HG03025 (cell line): Measurements from ENCODE around the gene TMEM132D.

ENCODE experiments used
- ATAC-seq: cut with Tn5 transposase; IDR thresholded peaks from one replicate; pipeline ENCODE4 v1.9.1; 2021; ENCODE audit warnings: mild to moderate bottlenecking, moderate library complexity; ENCODE audit not compliant: unreplicated experiment, low FRiP score

TMEM132D gene

DNA sequence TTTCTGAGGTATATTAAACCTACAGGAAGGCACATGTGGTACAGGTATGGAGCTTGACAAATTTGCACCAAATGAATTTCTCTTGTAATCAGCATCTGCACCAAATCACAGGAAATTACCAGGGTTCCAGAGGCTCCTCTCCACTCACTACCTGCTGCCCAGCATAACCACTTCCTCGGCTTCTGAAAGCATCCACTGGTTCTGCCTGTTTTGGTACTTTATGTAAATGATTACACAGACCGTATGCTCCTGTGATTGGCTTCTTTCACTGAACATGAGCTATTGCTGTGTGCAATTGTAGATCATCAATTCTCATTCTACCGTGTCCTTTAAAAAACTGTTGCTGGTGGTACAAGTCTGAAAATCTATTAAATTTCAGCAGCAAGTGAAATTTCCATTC lies 522.1 kb downstream of the TMEM132D start:
- no peak for ATAC-seq

DNA sequence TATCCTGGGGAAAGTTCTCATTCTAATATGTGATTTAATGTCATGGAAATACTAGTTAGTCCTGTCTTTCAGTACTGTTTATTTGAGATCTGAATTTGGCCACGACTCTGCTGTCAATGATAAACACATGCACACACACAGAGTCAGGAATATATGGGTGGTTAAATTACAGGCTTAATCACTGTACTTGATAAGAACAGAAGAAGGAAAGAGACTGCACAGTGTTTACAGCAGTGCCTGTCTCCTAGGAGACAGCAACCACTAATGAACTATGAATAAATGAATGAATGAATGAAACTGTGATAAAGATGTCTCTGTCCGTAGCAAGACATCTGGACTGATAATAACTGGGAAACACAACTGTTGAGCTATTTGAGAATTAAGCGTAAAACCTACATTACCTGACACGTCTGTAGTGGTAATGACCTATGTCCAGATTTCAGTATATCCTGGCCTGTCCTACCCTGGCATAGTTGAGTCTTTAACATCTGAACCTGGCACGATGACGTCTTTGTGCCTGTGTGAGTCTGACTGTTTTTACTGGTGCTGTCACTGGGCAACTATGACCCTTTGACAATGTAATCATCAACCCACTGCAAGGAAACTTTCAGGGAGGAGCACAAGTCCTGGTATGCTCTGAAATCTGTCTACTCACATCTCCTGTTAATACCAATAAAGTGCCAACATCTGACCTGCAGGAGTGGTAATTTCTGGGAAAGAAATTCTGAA lies 524.6 kb downstream of the TMEM132D start:
- ATAC-seq: no peak

DNA sequence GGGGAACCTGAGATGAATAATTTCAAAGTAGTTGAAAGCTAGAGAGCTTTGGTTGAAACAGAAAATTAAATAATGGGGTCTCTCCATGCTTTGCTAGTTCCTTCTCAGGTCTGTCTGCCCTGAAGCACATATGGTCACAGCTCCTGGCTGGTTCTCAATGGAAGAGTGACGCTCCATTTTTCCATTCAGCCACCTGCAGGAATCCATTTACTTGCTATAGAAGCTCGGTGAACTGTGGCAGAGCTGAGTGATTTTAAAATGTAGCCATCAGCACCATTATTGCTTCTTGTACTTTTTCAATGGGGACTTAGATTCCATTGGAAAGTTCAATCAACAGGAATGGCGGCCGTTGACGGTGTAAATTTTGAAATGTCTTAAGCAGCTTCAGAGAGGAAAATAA lies 525.3 kb downstream of the TMEM132D start:
- no peak for ATAC-seq

DNA sequence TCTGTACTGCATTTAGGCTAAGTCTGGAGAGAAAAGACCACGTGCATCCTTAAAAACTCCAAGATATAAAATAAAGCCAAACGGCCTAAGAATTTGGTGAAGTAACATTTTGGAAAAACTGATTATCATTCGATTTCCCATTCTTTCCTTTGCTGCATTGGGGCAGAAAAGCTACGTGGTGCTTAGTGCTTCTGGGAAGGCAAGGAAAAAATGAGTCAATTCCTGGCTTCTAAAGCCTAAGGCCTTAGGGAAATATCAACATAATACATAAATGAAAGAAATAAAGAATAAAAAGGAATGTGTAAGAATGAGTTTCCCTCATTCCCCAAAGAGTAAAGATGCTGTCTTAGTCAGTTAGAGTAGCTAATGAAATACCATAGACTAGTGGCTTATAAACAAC lies 530.1 kb downstream of the TMEM132D start:
- no peak for ATAC-seq

DNA sequence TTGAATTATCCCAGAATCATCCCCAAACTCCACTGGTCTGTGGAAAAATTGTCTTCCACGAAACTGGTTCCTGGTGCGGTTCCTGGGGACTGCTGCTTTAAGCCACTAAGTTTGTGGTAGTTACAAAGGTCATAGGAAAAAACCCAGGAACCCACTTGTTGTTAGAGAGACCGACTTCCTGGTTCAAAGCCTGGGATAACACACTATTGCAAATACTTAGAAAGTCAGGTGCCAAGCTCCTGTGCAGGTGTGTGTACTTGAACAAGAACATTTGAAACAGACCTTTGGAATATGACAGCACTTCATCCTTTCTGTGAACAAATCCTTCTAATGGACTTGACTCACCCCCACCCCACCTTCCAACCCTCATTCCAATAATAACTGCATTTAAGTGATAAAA lies 530.9 kb downstream of the TMEM132D start:
- ATAC-seq: no peak

DNA sequence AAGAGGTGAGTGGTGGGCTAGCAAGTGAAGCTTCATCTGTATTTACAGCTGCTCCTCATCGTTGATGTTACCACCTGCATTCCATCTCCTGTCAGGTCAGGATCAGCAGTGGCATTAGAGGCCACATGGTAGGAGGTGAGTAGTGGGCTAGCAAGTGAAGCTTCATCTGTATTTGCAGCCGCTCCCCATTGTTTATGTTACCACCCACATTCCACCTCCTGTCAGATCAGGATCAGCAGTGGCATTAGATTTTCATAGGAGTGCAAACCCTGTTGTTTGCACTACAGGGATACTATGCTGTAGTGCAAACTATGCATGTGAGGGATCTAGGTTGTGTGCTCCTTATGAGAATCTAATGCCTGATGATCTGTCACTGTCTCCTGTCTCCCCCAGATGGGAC lies 531.5 kb downstream of the TMEM132D start:
- no peak for ATAC-seq

DNA sequence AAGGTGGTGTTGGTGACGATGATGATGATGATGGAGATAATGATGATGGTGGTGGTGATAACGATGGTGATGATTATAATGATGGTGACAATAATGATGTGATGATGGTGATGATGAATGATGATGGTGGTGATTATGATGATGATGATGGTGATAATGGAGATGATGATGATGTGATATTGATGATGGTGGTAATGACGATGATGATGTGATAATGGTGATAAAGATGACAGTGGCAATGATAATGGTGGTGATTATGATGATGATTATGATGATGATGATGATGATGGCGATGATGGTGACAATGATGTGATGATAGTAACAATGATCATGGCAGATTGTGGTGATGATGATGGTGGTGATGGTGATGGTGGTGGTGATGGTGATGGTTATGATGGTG lies 532.6 kb downstream of the TMEM132D start:
- no peak for ATAC-seq

DNA sequence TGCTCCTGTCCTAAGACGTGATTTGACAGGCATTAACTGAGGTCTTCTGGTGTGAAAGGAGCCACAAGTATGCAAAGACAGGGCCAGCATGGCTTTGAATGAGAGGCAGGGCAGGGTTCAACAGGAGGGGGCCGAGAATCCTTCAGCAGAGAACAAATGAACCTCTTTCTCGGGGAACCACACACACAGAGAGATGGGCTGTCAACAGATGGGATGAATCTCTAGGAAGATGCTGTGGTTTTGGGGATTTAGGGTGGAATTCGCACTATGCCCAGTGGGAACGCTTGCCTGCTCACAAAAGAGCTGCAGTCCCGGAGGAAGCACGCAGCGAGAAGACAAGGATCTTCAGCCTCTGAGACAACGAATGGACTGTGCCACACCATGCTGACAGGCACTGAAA lies 537.2 kb downstream of the TMEM132D start:
- ATAC-seq: no peak

DNA sequence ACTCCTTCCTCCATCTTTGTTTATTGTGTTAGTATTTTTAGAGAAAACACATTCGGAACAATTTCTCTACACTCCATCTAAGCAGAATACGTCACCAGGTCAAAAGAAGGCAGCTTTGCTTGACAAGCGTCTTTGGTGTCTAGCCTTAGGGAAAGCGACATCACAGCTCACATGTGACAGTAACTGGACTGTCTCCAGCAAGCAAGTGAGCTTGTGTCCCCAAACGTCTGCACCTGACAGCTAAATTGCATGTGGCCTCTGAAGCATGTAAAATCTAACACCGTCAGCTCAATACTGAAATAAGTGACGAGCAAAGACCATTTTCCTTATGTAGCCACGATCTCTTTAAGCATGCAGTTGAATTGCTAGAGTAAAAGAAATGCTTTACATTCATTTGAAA lies 540.8 kb downstream of the TMEM132D start:
- ATAC-seq: no peak

DNA sequence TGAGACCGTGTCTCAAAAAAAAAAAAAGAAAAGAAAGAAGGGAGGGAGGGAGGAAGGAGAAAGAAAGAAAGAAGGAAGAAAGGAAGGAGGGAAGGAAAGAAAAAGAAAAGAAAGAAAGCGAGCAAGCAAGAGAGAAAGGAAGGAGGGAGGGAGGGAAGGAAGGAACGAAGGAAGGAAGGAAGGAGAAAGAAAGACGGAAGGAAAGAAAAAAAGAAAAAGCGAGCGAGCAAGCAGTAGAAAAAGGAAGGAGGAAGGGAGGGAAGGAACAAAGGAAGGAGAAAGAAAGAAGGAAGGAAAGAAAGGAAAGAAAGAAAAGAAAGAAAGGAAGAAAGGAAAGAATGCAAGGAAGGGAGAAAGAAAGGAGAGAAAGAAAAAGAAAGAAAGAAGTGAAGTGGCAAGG lies 546.6 kb downstream of the TMEM132D start:
- ATAC-seq: no peak

DNA sequence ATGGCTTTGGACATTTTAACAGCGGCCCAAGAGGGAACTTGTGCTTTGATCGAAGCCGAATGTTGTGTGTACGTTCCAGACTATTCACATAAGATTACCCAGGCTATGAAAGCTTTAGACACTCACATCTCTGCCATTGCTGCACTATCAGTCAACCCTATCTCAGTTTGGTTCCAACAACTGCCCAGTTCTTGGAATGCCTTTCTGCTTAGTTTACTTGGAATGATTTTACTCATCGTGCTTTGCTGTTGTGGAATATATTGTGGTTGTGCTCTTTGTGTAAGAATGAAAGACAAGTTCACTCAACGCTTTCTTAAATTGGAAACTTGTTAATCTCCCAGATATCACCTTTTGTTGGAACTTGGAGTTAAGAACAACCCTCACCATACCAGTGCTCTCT lies 552.3 kb downstream of the TMEM132D start:
- no peak for ATAC-seq

DNA sequence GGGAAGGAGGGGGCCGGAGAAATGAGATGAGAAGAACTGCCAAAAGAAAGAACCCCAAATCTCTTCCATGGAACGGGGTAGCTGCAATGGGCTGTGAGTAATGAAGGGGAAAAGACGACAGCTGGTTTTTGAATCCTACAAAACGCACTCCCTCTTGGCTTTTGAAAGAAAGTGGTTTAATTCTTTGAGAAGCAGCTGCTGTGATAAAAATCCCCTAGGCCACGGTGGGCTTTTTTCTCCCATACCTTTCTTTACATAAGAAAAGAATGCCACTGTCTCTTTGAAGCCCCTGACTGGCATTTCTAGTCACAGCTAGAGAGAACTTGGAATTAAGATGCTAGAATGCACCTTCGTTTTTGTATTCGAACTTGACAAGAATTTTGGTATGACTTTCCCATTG lies 564.5 kb downstream of the TMEM132D start:
- ATAC-seq: no peak

DNA sequence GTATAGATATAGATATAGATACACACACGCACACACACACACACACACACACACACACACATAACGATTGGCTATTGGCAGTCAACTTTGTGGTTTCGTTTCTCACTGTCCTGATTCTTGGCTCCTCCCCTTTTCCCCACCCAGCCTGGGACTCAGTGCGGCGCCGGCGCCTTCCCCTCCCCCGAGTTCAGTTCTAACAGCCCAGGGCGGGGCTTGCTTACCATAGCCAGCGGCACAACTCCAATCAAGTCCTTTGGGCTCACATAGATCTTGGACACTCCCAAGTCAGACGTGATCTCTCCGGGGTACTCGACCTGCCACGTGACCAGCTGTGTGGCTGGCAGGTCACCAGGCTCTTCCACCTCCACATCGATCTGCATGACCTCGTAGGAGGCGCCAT lies 566.4 kb downstream of the TMEM132D start:
- ATAC-seq: no peak

DNA sequence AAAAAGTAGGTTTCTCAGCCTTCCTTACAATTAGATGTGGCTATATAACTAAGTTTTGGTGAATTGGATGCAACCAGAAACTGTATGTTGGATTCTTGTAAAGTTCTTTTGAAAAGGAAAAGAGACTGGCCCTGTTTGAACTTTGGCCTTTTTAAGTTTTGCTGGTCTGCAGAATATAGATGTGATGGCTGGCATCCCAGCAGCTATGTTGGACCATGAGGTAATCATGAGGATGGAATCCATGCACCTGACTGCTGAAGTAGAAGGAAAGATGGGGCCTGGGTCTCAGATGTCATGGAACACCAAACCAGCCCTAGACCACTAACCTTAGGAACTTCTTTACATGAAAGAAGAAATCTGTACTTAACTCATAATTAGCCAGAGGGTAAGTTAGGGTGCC lies 568.1 kb downstream of the TMEM132D start:
- no peak for ATAC-seq

DNA sequence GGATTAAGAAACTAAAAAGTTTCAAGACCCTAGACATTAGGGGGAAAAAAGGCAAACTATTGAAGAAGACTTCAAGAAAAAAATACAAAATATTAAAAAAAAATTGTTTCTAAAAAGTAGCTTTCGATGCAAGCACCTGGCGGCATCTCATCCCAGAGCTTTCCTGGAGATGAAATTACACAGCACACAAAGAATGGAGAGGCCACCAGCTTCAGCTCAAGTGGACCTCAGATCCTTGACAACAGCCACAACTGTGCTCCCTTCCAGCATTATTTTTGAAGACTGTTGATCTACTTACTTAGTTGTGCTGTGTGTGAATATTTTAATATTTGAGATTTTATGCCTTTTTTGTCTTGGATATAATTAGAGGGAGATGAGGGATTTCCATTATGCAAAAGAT lies 571.5 kb downstream of the TMEM132D start:
- ATAC-seq: no peak

DNA sequence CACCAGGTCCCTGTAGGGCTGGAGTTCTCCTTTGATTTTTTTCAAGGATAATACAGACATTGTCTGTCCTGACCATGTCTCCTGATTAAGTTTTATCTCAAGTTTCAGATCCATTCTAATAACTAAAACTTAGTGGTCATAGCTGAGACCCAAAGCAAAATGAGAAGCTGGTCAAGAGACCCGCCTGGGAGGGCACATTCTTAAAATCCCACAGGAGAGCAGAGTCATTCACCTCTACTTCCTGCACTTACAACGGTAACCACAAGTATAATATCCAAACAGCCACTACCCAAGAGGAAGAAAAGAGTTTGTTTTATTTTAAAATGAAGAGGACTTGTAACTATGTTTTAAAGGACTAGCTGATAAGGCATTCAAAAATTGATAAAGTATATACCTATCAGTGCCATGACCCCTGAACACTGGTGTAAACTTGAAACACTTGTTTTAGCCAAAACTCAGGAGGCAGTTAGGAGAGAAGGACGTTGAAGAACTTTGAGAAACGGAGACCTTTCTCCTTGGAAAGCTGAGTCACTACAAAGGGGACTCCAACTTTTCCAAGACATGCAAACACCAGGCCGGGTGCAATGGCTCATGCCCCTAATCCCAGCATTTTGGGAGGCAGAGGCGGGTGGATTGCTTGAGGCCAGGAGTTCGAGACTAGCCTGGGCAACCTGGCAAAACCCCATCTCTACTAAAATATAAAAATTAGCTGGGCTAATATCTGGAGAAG lies 572.3 kb downstream of the TMEM132D start:
- no peak for ATAC-seq

DNA sequence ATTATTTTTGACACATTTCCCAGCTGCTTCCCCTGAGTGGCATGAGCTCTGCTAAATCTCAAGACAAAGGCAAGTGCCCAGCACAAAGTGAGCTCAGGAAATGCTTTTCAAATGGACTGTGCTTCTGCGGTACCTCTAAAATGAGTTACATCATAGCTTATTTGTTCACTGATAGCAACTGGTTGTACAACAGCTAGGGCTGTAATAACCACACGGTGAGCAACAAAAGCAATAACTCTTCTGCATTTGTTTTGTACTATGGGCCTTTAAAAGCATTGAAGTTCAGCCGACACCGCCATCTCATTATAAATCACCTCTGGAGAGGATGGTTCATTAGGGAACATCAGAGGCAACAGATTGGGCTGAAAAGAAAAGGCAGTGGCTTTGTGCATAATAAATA lies 575.6 kb downstream of the TMEM132D start:
- no peak for ATAC-seq

DNA sequence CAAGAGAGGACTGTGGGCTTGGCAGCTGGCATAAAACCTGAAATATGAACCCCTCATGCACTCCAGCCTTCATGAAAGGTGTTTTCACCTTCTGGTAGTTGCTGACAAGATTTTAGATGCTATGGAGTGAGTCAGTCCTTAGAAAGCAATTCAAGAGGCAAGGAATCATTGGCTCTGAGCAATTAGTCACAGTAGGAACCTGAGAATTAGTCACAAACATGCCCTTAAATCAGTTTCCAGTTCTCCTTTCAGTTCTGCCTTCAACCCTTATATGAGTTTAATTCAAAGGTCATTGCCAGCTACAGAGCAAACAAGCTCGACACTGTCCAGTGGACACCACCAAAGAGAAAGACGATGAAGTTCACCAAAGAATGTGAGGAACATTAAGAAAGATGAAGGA lies 578.3 kb downstream of the TMEM132D start:
- ATAC-seq: no peak

DNA sequence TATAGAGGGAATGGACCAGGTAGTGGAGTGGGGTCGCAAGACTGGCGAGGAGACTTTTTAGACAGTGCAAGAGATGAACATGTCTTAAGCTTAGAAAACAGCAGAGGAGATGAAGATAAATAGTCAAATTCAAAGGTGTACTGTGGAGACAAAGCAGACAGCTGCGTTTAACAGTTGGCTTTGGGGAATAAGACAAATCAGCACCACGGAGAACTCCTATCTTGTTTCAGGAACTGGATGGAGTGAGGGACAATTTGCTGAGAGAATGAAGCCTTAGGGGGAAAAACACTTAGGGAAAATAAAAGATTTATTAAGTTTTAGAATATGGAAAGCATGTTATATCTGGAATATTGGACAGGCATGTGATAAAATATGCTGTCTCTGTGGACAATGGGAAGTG lies 591.8 kb downstream of the TMEM132D start:
- ATAC-seq: no peak

DNA sequence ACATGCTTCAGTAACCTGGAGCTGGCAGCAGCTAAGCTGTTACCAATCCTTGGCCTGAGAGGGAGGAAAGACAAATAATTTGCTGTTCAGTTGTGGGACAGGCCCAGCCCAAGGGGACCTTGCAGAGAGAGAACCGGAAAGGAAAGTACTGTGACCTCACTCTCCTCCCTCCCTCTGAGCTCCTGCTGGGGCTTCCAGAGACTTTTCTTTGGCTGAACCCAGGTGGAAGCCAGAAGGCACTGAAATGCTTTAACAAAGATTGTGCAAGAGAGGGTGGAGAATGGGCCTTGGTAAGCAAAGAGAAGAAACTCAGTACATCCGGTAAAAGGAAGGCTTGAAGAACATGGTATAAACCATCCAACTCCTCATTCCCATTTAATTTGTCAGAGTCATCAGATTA lies 593.5 kb downstream of the TMEM132D start:
- no peak for ATAC-seq

DNA sequence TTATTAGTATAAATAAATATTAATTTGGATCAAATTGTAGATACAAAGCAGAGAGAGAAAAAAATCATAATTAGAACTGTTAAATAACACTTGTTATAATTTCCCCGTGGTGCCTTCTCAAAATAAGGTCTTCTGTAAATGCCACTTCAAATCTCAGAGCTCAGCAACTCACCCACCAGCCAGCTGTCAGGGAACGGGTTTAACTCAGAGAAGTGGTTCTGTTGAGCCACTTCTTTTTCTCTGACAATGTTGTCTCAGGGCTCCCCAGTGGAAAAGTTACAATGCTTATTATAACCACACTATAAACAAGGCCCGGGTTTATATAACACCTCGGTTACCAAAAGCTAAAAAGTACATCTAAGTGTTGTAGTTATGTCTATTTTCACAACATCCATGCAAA lies 598.0 kb downstream of the TMEM132D start:
- ATAC-seq: no peak

DNA sequence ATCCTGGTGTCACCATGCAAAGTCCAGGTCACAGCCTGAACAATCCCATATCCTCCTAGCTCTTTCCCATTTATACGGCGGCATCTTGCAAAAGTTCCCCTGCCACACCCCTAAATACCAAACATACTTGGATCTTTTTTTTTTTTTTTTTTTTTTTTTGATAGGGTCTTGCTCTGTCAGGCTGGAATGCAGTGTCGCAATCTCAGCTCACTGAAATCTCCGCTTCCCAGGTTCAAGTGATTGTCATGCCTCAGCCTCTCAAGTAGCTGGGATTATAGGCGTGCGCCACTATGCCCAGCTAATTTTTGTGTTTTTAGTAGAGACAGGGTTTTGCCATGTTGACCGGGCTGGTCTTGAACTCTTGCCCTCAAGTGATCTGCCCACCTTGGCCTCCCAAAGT lies 599.3 kb downstream of the TMEM132D start:
- ATAC-seq: no peak
